Right lobe of liver (tissue), 6 donors: ENCODE measurements around the gene CTSH. TPM values are rescaled to one million over a fixed set of nuclear protein-coding genes. Genes with fewer than 3 reads are reported as not detected.
A peak's percentile ranks its signal among the peaks of the same experiment; 100 is the strongest.

Experiments
- ATAC-seq, 4 donors: fragments of 200-7000 bp; cut with Tn5 transposase; one replicate each; pipeline ENCODE4 v1.9.1; 2020; ENCODE audit warnings: mild to moderate bottlenecking in 4 of 4, moderate library complexity in 4 of 4
- DNase-seq, 3 donors: peaks; one replicate each; pipeline ENCODE4 v3.0.0-alpha.2; 2020
- H3K27ac ChIP-seq, 3 donors: fragments of 200-600 bp; one replicate each; pipeline ENCODE4 v1.8.0; 2022
- H3K27me3 ChIP-seq, 2 donors: fragments of 200-600 bp; one replicate each; pipeline ENCODE4 v1.8.0; 2022
- H3K36me3 ChIP-seq, 4 donors: fragments of 200-600 bp; sonication (generic) in 1 of 4; one replicate each; pipeline versions ENCODE4 v1.5.1 to v1.8.0; 2017 to 2022; ENCODE audit warnings: control low read depth in 1 of 4
- H3K4me1 ChIP-seq, 4 donors: fragments of 200-600 bp; sonication (generic) in 1 of 4; one replicate each; pipeline versions ENCODE4 v1.5.1 to v1.8.0; 2017 to 2022; ENCODE audit warnings: control low read depth in 1 of 4
- H3K4me3 ChIP-seq, 3 donors: fragments of 200-600 bp; one replicate each; pipeline ENCODE4 v1.8.0; 2022
- H3K9me3 ChIP-seq, 4 donors: fragments of 200-600 bp; sonication (generic) in 1 of 4; one replicate each; pipeline versions ENCODE4 v1.5.1 to v1.8.0; 2017 to 2022; ENCODE audit warnings: control low read depth in 1 of 4
- POLR2A ChIP-seq: fragments of 450-650 bp; IDR thresholded peaks from one replicate; pipeline ENCODE4 v1.6.1; 2017; ENCODE audit warnings: antibody characterized with exemption, mild to moderate bottlenecking
- whole genome bisulfite sequencing: methylation state at CpG from one replicate; pipeline ENCODE4 v1.1.6; 2018; ENCODE audit warnings: low coverage, low lambda C conversion rate; ENCODE audit not compliant: insufficient coverage; ENCODE audit errors: missing lambda C conversion rate; 5-methylcytosine and 5-hydroxymethylcytosine counted together
- intact Hi-C, 2 donors: fragments of 100-400 bp; cut with DNase I; formaldehyde crosslinking; loops; one replicate each; pipeline versions ENCODE4 v1.11.2 to v1.14.1; 2022
- total RNA-seq, 6 experiments: library from RNA; depleted of rRNA in 2 of 6; stranded (reverse); fragments of >200 nt in 2 of 6; fragmentation: NEBNext Ultra II Directional in 3 of 6; extraction: Animal tissue kit (Norgen Biotek cat#: 25700) in 3 of 6; gene quantifications; one replicate each; pipeline versions ENCODE4 v1.1.0 to v1.2.4, GENCODE V29; 2016 to 2023
- TF ChIP-seq, protein P1 (sequence below), 4 donors: fragments of 200-600 bp in 3 of 4; fragments of 450-650 bp in 1 of 4; IDR thresholded peaks; one replicate each; pipeline versions ENCODE4 v1.5.1 to v1.8.0; 2016 to 2022; ENCODE audit warnings: antibody characterized with exemption in 4 of 4, mild to moderate bottlenecking in 2 of 4
- donor health status: DM: no; HTN: yes; CAD: no.
- donor health status: DM: no; HTN: no; CAD: no.
- donor health status: DM: no; HTN: no; CAD: no.
- donor health status: DM: no; HTN: yes; CAD: no.
- donor health status: DM: no; HTN: yes; CAD: no.

The CTSH gene
- total RNA-seq, 6 experiments from 2014 or later, result 32.0 to 183 (median 98.1) TPM

DNA sequence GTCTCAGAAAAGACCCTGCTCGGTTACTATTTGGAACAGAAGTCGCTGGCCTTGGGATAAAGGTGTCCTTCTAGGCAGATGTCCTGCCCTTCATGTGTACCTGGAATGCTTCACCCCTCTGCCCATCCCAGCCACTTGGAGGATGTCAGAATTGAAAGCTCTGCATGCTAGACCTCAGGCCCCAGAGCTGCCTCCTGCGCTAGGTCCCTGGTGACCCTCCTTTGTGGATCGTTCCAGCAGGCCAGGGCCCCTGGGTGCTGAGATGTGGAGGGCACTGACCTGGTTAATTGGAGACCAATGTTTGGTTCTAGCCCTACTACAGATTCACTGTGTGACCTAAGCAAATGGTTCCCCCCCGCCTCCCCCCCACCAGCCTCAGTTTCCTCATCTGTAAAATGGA is 2.7 kb upstream of the CTSH start:
- H3K4me3 ChIP-seq, result no peak overlapping the region
- ATAC-seq (no peak), DNase-seq (no peak)
- H3K9me3 ChIP-seq, result no peaks in the 10 kb centered on the region
- 70% methylated on average over 3 of the region's 5 CpGs for WGBS
- intact Hi-C loops, result no loop called here
- H3K4me1 ChIP-seq, result peaks cover 0 to 51% (median 19%) of the 10 kb centered on the region in 4 donors
- H3K36me3 ChIP-seq, result no peaks in the 10 kb centered on the region
- H3K27me3 ChIP-seq, result no peaks in the 10 kb centered on the region
- no peak overlapping the region for H3K27ac ChIP-seq
- no peak for TF ChIP-seq POLR2A
- TF ChIP-seq, protein P1, sequence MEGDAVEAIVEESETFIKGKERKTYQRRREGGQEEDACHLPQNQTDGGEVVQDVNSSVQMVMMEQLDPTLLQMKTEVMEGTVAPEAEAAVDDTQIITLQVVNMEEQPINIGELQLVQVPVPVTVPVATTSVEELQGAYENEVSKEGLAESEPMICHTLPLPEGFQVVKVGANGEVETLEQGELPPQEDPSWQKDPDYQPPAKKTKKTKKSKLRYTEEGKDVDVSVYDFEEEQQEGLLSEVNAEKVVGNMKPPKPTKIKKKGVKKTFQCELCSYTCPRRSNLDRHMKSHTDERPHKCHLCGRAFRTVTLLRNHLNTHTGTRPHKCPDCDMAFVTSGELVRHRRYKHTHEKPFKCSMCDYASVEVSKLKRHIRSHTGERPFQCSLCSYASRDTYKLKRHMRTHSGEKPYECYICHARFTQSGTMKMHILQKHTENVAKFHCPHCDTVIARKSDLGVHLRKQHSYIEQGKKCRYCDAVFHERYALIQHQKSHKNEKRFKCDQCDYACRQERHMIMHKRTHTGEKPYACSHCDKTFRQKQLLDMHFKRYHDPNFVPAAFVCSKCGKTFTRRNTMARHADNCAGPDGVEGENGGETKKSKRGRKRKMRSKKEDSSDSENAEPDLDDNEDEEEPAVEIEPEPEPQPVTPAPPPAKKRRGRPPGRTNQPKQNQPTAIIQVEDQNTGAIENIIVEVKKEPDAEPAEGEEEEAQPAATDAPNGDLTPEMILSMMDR (IDR thresholded peaks at IDR 0.05), result no peak

DNA sequence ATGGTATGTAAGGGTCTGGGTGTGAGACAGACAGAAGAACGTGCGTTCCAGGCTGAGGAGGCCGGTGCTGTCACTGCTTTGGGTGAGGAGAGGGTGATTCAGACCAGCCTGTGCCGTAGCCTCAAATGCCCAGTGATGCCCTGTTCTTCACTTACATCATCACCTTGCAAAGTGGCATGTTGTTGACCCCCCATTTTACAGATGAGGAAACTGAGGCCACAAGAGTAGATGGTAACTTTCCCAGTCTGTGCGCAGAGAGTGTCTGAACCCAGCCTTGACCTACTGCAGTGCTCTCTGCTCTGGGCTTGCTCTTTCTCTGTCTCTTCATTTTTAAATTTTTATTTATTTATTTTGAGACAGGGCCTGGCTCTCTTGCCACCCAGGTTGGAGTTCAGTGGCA is 1.6 kb upstream of the CTSH start:
- ATAC-seq (no peak), DNase-seq (no peak)
- H3K4me1 ChIP-seq, result peaks cover 0 to 41% (median 14%) of the 10 kb centered on the region in 4 donors
- H3K36me3 ChIP-seq, result no peaks in the 10 kb centered on the region
- WGBS, result 100% methylated on average over 4 of the region's 5 CpGs
- TF ChIP-seq POLR2A, result no peak
- TF ChIP-seq, protein P1 (IDR thresholded peaks at IDR 0.05), result no peak
- H3K27me3 ChIP-seq, result no peaks in the 10 kb centered on the region
- H3K4me3 ChIP-seq, result no peak overlapping the region
- H3K27ac ChIP-seq, result no peak overlapping the region
- intact Hi-C loops, result no loop called here
- no peaks in the 10 kb centered on the region for H3K9me3 ChIP-seq

DNA sequence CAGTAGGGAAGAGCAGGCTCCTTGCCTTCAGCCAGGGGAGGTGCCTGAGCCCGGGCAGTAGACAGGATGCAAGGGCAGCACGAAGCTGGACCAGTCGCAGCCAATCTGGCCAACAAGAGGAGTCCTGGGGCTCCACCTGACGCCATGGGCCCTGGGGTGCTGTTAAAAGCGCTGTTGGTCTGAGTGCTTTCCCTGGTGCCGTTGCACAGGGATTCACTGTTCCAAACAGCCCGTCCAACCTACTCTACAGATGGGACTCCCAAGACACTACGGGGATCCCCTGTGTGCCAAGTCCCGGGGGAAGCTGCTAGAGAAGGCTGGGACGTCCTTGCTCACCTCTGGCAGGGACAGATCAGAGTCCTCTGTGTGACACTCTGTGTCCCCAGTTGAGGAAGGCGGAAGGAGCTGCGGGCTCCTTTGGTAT is 632 bp downstream of the CTSH start:
- Histone ChIP-seq H3K9me3 (no peaks in the 10 kb centered on the region), H3K27ac (peak overlapping the region; percentile 84 to 94 (median 89)), H3K4me1 (peaks cover 0 to 20% (median 4%) of the 10 kb centered on the region in 4 donors), H3K36me3 (no peaks in the 10 kb centered on the region), H3K4me3 (peak overlapping the region; percentile 58 to 75 (median 65)), H3K27me3 (no peaks in the 10 kb centered on the region)
- WGBS, result 19% methylated on average over 4 of the region's 12 CpGs
- TF ChIP-seq, protein P1 (IDR thresholded peaks at IDR 0.05), result no peak
- TF ChIP-seq POLR2A, result no peak
- peak; percentile 39 to 58 (median 52) for ATAC-seq
- DNase-seq, result peak in 1 of 3 donors; percentile 61
- intact Hi-C loops, result no loop called here

DNA sequence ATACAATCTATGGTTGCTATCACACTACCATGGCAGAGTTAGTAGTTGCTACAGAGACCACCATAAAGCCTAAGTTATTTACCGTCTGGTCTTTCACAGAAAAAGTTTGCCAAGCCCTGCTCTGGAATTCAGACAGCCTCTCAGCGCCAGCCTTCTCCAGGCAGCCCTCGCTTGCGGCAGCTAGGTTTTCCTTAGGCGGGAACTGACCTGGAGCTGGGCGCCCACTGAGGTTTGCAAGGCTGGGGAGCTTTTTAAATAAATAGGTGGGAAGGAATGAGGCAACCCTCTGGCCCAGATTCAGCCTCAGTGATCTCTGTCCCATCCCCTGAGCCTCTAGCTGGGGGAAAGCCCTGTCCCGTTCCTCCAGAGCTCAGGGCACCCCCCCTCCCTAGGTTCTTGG is 1.2 kb downstream of the CTSH start:
- Histone ChIP-seq H3K36me3 (peaks cover 0 to 1% (median 0%) of the 10 kb centered on the region in 4 donors), H3K4me3 (peak overlapping the region; percentile 58 to 75 (median 65)), H3K9me3 (no peaks in the 10 kb centered on the region), H3K27ac (peak overlapping the region; percentile 84 to 94 (median 89)), H3K27me3 (no peaks in the 10 kb centered on the region), H3K4me1 (peaks cover 0 to 15% (median 2%) of the 10 kb centered on the region in 4 donors)
- intact Hi-C loops, result no loop called here
- ATAC-seq (no peak), DNase-seq (no peak)
- no peak for TF ChIP-seq POLR2A
- TF ChIP-seq, protein P1 (IDR thresholded peaks at IDR 0.05), result no peak
- 37% methylated on average over 6 of the region's 7 CpGs for WGBS

DNA sequence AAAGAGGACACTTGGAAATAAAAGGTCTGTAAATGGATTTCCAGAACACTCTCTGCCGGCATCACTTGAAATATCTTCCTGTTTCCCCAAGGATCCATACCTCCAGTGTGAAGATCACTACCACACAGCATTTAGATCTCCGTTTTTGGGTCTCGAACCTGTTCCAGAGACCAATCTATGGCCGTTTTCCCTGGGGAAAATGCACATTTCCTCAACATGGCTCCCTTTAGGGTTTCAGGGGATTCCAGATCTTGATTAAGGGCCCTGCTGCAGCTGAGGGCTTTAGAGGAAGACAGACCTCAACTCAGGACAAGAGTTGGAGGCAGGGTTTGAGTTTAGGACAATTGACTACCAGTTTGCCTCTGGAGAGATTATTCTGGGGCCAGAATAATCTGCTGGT is 2.1 kb downstream of the CTSH start:
- Histone ChIP-seq H3K4me1 (peaks cover 0 to 6% (median 0%) of the 10 kb centered on the region in 4 donors), H3K9me3 (no peaks in the 10 kb centered on the region), H3K4me3 (no peak overlapping the region), H3K27ac (no peak overlapping the region), H3K27me3 (no peaks in the 10 kb centered on the region), H3K36me3 (peaks cover 0 to 11% (median 0%) of the 10 kb centered on the region in 4 donors)
- DNase-seq, result no peak
- TF ChIP-seq POLR2A, result no peak
- TF ChIP-seq, protein P1 (IDR thresholded peaks at IDR 0.05), result no peak
- no peak for ATAC-seq
- intact Hi-C loops, result no loop called here
- 98% methylated on average over 4 of the region's 4 CpGs for WGBS
